ENCODE data around the gene ZFR. TPM values are rescaled to one million over a fixed set of nuclear protein-coding genes. Genes with fewer than 3 reads are reported as not detected.

The ZFR gene
- total RNA-seq, 1 donor from 2014 or later: 64.3 TPM

DNA sequence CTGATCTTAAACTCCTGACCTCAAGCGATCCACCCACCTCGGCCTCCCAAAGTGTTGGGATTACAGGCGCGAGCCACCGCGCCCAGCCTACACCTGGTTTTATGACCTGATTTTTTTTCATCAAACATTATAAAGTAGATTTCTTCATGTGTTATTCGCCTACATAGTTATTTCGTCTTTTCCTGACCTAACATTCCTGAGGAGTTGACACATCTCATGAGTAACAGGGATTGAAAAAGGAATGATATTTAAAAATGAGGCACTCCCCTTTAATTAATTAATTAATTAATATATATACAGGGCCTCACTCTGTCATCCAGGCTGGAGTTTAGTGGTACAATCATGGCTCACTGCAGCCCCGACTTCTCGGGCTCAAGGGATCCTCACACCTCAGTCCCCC, 111.6 kb downstream of the ZFR start:
- DNase-seq (no peak), ATAC-seq (ENCODE audit: low read depth) (no peak)
- Mint-ChIP-seq H3K27ac (no peak overlapping the region), H3K4me3 (no peak overlapping the region), H3K27me3 (no peaks in the 10 kb centered on the region), H3K4me1 (peaks cover 2% of the 10 kb centered on the region), H3K36me3 (ENCODE audit: low read depth) (no peaks in the 10 kb centered on the region), H3K9me3 (no peaks in the 10 kb centered on the region)
- POLR2A ChIA-PET: no interaction called here
- intact Hi-C loops (cut with micrococcal nuclease): no loop called here
- TF ChIP-seq, protein P1, sequence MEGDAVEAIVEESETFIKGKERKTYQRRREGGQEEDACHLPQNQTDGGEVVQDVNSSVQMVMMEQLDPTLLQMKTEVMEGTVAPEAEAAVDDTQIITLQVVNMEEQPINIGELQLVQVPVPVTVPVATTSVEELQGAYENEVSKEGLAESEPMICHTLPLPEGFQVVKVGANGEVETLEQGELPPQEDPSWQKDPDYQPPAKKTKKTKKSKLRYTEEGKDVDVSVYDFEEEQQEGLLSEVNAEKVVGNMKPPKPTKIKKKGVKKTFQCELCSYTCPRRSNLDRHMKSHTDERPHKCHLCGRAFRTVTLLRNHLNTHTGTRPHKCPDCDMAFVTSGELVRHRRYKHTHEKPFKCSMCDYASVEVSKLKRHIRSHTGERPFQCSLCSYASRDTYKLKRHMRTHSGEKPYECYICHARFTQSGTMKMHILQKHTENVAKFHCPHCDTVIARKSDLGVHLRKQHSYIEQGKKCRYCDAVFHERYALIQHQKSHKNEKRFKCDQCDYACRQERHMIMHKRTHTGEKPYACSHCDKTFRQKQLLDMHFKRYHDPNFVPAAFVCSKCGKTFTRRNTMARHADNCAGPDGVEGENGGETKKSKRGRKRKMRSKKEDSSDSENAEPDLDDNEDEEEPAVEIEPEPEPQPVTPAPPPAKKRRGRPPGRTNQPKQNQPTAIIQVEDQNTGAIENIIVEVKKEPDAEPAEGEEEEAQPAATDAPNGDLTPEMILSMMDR (IDR thresholded peaks at IDR 0.05): no peak
- CTCF ChIA-PET: interaction anchor here (7.3 kb wide), 1 partner anchor 101 kb away, joined by 187 read pairs; no protein-coding TSS in a partner anchor

DNA sequence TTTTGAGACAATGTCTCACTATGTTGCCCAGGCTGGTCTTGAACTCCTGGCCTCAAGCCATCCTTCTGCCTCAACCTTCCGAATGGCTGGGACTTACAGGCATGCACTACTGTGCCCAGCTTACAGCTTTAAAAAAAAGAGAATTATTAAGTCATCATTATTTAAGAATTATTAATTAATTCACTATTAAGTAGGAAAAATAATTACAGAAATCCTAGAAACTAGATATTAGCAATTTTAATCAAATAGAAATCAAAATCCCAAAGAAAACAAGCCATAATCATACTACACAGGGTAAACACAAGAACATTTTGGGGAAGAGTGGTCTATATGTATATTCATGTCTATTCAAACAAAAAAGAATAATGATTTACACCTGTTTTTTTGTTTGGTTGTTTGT, 112.2 kb downstream of the ZFR start:
- H3K36me3 Mint-ChIP-seq (ENCODE audit: low read depth): no peaks in the 10 kb centered on the region
- H3K27ac Mint-ChIP-seq: no peak overlapping the region
- H3K27me3 Mint-ChIP-seq: no peaks in the 10 kb centered on the region
- POLR2A ChIA-PET: no interaction called here
- intact Hi-C loops (cut with micrococcal nuclease): no loop called here
- DNase-seq (no peak), ATAC-seq (ENCODE audit: low read depth) (no peak)
- no peaks in the 10 kb centered on the region for H3K9me3 Mint-ChIP-seq
- CTCF ChIA-PET: interaction anchor here (7.3 kb wide), 1 partner anchor 100 kb away, joined by 187 read pairs; no protein-coding TSS in a partner anchor
- H3K4me1 Mint-ChIP-seq: peaks cover 2% of the 10 kb centered on the region
- H3K4me3 Mint-ChIP-seq: no peak overlapping the region
- TF ChIP-seq, protein P1 (IDR thresholded peaks at IDR 0.05): no peak

DNA sequence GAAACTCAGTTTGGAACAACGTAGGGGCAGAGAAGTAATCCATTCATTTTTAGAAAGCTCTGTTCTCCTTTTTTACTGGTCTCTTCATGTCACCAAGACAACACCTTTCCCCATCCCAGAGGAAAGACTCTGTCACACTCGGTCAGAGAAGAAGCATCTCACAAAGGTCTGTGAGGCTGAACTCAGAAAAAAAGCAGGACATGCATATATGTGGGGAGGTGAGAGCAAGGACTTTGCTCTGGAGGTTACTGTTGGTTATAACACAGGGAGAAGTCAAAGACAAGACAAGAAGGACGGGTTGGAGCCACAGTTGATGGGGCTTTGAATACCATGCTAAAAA, 112.6 kb downstream of the ZFR start:
- no peaks in the 10 kb centered on the region for H3K27me3 Mint-ChIP-seq
- H3K9me3 Mint-ChIP-seq: no peaks in the 10 kb centered on the region
- peaks cover 2% of the 10 kb centered on the region for H3K4me1 Mint-ChIP-seq
- ChIA-PET CTCF (interaction anchor here (7.3 kb wide), 1 partner anchor 100 kb away, joined by 187 read pairs; no protein-coding TSS in a partner anchor), POLR2A (no interaction called here)
- no peak for ATAC-seq (ENCODE audit: low read depth)
- no peaks in the 10 kb centered on the region for H3K36me3 Mint-ChIP-seq (ENCODE audit: low read depth)
- no peak overlapping the region for H3K4me3 Mint-ChIP-seq
- no peak overlapping the region for H3K27ac Mint-ChIP-seq
- intact Hi-C loops (cut with micrococcal nuclease): no loop called here
- TF ChIP-seq, protein P1 (IDR thresholded peaks at IDR 0.05): no peak
- DNase-seq: no peak

DNA sequence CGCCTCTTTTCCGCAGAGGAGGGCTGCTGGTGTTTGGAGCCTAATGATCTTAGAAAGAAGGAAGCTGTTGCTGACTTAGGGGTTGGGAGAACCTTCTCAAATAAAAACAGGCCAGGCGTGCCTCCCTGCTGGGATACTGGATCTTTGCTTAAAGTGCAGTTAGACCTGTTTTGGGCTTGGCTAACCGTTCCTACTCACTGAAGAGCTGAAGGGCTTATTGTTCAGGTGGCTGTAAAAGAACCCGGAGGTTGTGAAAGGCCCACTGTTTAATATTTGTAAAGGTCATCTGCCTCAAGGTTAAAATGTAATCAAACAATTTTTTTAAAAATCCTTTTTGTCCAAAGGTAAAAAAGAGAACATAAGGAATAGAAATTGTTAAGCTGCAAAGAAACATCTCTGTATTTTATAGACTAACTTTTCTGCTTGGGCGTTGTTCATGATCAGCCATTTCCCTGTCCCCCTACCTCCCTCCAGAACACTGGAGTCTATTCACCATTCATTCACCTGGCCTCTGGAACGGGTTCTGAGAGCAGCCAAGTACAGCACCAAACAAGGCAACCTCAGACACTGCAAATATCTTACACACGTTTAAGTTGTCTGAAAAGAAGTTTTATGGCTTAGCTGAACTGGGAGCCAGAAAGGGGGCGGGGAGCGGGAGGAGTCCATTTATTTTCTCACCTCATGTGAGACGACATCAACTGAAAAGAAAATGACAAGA, 113.2 kb downstream of the ZFR start:
- POLR2A ChIA-PET: no interaction called here
- no peak overlapping the region for H3K4me3 Mint-ChIP-seq
- H3K27me3 Mint-ChIP-seq: no peaks in the 10 kb centered on the region
- no peaks in the 10 kb centered on the region for H3K9me3 Mint-ChIP-seq
- intact Hi-C loops (cut with micrococcal nuclease): no loop called here
- ATAC-seq (ENCODE audit: low read depth): no peak
- CTCF ChIA-PET: interaction anchor here (7.3 kb wide), 1 partner anchor 99 kb away, joined by 187 read pairs; no protein-coding TSS in a partner anchor
- no peak for DNase-seq
- no peak overlapping the region for H3K27ac Mint-ChIP-seq
- H3K4me1 Mint-ChIP-seq: peaks cover 2% of the 10 kb centered on the region
- TF ChIP-seq, protein P1 (IDR thresholded peaks at IDR 0.05): no peak
- no peaks in the 10 kb centered on the region for H3K36me3 Mint-ChIP-seq (ENCODE audit: low read depth)

DNA sequence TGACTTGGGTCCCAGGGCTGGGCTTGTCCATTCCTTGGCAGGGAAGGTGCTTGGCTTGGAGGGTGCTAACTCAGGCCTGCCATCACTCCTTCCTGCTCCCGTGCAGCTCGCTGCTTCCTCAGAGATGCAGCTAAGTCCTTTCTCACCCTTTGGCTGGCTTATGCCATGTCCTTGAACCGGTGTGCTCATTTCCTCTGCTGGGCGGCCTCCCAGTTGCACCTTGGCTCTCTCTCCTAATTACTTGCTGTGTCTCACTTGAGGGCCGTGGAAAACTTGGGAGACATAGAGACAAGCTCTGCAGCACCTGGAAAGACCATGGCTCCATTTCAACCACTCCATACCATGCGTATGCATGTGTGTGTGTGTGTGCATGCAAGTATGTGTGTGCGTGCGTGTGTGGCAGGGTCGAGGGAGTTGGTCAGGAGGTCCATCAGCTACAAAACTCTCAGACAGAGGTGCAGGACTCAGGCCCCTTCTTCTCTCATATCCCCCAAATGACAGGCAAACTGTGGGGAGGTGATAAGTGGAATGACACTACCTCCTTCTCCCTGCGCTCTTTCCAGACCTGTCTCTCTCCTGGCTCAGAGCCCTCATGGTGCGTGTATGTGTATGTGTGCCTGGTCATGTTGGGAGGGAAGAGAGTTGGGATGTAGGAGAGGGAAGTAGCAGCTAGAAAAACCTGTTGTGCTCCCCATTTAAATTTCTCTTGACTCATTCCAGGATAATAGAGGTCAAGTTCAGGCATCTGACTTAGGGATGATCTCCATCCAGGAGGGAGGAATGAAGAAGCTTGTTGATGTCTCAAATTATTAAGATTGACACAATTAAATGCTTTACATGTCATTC, 114.2 kb downstream of the ZFR start:
- ATAC-seq (ENCODE audit: low read depth) (no peak), DNase-seq (no peak)
- intact Hi-C loops (cut with micrococcal nuclease): no loop called here
- no peaks in the 10 kb centered on the region for H3K9me3 Mint-ChIP-seq
- no peaks in the 10 kb centered on the region for H3K36me3 Mint-ChIP-seq (ENCODE audit: low read depth)
- no peak overlapping the region for H3K4me3 Mint-ChIP-seq
- POLR2A ChIA-PET: interaction anchor here (1.2 kb wide), 1 partner anchor 119 kb away, joined by 4 read pairs; no protein-coding TSS in a partner anchor
- H3K4me1 Mint-ChIP-seq: peaks cover 2% of the 10 kb centered on the region
- TF ChIP-seq, protein P1 (IDR thresholded peaks at IDR 0.05): no peak
- CTCF ChIA-PET: interaction anchor here (0.9 to 7.3 kb wide), 12 partner anchors 8 to 260 kb away, joined by 3 to 187 read pairs (median 4); partner anchors contain the start of gene GOLPH3
- H3K27ac Mint-ChIP-seq: no peak overlapping the region
- H3K27me3 Mint-ChIP-seq: no peaks in the 10 kb centered on the region
